GM15510 (cell line): ENCODE data around the gene CPE.

Experiments used
- POLR2A ChIP-seq: IDR thresholded peaks from 3 replicates; pipeline ENCODE4 v1.6.1; 2011; ENCODE audit warnings: borderline replicate concordance; ENCODE audit not compliant: insufficient read length; ENCODE audit errors: extremely low read depth

CPE gene

DNA sequence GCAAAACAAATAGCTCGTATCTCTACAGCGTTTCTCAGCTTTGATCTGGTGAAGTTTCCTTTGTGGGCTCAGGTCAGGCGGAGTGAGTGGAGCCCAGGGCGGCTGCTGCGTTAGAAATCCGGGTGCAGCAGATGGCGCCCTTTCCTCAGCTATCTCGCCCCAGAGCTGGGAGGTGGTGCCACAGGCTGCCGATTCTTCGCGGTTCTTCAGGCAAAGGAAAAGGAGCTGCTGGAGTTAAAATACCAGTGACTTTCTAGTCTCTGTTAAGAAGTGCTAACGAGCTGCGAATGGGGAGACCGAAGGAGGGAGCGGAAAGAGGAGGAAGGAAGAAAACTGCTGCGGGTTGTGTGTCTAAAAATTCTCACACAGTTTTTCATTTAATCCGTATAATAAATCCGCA, 114.6 kb downstream of the CPE start:
- no peak for TF ChIP-seq POLR2A

DNA sequence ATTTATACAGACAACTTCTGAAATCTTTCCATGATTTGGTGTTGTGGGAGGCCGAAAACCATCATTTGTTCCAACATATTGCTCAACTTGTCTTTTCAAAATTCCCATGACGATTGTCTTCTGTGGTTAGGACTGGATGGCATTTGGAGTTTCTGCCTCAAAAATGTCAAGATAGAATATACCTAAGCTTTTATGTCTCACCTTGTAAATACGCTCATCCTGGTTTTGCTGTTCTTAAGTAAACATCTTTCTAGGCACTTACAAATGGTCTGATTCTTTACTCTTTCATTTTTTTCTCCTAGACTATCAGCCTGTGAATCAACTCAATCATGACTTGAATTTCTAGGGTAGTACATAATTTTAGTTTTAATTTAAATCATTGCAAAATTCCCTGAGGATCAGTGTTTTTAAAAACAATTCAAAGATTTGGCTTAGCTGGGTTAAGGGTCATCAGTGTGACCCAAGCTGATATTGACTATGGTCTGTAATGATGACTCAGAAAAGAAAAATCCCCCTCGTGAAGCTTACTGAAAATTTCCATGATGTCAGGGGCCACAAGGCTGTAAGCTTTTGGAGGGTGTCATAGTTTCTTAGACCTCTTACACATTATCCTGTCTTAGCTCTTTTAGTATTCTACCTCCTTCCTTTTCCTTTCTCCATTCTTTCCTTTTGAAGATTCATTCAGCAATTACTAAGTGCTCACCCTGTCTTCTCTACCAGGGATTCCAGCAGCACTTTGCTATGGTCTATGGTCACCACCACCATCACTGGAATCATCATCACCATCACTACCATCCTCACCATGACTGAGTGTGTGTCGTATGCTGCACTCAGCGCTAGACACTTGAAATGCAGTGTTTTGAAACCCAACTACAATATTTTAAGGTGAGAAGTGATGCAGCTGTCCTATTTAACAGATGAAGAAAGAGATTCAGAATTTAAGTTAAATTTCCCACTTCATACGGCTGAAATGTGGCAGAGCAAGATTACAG, 124.4 kb downstream of the CPE start:
- no peak for TF ChIP-seq POLR2A

DNA sequence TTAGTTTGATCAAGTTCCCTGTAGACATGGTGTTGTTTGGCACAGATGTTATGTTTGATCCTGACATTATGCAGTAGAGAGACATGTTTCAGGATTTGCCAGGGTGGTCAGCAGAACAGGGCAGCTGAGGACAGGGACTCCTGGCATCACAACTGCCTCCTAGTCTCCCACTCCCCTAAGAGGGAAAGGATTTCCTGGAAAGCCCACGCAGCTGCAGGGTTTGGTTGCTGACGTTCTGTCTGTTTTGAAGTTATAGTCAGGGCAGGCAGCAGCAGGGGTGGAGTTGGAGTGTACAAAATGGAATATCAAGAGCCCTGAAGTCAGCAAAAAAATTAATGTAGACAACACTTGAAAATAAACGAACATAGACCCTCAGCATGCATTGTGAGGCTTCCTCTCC, 125.4 kb downstream of the CPE start:
- TF ChIP-seq POLR2A, result no peak

DNA sequence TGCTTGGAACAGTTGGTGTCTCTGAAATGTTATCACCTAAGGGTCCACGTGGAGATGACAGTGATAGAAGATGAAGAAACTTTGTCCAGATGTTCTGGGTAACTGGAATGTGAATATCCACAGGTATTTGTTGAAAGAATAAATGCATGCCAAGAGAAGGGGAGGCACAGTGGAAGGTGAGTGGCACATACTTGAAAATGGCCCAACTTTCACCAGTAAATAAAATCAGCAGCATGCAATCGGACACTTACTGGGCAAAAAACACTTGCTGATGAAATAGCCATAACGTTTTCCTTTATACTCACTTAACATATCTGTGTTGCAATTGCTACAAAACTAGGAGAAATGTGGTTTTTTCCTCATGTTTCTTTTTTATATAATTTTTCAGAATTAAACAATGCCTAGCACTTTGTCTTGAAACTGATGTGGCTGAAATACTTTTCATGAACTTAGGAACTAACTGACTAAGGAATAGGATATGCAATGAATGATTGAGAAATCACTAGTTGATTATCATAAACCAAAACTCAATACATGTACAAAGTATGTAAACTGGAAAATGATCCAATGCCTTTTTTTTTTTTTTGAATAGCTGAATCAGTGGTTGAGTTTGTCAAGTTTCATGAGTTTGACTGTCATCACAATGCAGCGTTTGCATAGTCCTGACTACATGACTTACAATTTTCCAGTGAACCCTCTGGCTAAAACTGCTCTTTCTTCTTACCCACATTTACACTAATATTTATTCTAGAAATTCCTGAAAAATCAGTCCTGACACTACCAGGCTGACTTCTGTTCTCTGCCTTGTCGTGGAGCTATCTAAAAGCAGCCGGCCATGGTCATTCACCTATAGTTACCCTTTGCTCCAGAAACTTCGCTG, 127.4 kb downstream of the CPE start:
- no peak for TF ChIP-seq POLR2A

DNA sequence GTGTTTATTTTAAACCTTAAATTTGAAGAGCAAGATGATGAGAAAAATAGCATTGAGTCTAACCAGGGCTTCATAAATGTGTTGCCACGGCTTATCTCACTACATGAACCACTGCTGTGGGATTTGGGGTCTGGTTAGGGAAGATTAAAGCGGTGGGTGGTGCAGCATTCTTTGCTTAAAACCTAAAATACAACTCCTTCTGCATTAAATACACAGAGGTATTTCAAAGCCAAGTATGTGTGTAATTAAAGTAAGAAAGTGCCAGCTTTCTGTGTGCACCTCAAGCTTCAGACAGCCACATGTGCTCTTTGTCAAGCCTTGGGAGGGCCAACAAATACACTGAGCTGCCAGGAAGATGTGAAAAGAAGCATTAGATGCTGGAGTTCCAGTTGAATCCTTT, 128.0 kb downstream of the CPE start:
- TF ChIP-seq POLR2A, result no peak

DNA sequence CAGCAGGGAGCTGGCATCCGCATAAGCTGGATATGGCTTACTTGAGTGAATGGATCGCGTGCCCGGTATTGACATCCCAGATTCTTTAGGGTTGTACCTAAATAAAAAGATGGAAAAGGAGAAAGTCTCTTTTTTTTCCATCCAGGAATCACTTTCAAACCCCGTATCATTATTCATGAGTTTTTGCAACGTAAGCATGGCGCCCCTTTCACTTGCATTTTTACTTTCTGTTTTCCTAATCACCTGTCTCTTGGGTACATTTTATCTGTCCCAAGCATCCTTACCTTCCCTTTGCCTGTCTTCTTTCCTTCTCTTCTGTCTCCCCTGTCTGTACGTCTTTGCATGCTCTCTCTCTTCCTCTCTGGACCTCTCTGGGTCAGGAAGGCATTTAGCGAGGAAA, 128.6 kb downstream of the CPE start:
- no peak for TF ChIP-seq POLR2A

DNA sequence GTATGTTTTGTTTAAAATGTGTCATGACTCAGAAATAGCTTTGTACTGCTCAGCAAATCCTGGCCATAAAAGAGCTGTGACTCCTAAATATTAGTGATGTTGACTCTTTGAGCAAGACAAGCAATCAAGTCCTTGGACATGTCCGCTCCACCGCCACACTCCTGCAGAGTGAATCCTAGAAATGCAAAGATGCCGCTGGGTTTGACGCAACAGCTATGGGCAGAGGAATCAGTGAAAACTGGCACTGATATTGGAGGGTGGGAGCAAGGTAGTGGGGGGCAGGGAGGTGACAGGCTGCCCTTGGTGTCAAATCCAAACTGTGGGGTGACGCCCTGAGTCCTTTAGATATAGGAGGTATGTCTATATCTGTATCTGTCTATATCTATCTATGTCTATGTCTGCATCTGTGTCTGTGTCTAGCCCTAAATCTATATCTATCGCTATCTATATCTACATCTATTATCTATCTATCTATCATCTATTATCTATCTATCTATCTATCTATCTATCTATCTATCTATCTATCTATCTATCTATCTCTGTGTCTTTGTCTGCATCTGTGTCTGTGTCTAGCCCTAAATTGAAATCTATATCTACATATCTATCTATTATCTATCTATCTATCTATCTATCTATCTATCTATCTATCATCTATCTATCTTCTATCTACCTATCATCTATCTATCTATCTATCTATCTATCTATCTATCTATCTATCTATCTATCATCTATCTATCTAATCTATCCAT, 129.7 kb downstream of the CPE start:
- no peak for TF ChIP-seq POLR2A

DNA sequence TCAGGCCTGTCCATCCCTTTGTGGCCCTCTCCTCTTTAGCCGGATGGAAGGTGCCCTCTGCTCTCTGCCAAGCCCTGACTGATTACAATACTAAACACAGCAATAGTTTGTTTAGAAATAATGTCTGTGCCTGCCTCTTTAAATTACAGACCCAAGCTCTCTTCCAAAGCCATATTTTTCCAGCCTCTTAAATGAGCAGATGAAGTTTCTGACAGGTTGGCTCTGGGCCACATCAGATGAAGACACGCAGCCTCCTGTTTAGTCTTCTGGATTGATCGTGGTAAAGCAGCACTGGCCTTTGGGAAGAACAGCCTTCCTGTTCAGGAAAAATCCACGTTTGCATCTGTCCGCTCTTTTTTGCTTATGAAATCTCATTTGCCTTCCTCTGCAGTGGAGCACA, 133.6 kb downstream of the CPE start:
- TF ChIP-seq POLR2A, result no peak

DNA sequence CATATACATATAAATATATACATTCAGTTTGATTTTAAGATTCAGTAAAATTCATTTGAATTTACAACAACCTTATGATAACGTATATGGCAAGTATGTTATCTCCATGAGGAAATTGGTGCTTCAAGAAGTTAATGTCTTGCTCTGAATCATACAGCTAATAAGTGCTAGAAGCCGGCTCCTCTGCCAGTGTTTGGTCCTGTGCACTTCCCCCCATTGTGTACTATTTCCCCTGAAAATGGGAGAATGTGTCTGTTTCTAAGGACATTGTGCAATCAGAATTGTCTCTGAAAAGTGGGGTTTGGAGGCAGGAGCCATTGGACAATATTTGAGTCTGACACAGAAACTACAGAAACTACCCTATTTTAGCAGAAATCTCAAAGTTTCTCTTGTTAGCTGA, 135.9 kb downstream of the CPE start:
- TF ChIP-seq POLR2A, result no peak

DNA sequence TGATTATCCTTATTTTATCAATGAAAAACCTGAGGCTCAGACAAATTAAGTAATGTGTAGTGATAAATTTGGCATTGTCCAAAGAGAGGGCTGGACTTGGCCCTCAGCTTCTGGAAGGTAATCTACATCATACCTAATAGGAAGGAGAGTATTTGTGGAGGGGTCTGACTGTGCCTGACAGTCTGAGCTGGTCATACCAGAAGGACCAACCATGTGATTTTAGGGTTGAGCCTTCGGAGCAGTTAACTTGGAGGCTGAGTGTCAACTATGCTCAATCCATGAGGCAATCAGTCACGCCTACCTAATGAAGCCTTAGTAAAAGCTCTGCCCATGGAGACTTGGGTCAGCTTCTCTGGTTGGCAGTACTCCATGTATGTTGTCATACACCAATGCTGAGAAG, 136.4 kb downstream of the CPE start:
- no peak for TF ChIP-seq POLR2A

DNA sequence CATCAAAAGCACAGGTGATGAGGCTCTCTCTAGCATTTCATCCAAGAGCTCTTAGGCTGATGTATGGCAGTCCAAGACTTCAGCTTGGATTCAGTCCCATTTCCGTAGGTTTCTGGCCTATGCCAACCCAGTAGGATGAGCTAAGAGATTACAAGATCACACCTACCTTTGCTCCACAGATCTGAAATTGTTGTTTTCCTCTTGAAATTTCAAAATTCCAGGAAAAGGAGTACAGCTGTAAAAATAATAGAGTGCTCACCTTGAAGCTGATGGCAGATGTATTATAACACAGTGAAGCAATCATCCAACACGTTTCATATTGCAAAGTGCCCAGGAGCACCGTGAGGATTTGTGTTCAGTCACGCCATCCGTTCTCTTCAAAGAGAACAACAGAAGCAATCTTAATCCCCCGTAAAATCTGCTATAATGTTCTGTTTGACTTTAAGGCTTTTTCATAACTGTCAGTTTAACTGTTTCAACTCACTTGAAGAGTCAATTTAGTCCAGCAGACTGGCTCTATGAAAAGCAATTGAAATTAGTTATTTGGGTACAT, 137.5 kb downstream of the CPE start:
- no peak for TF ChIP-seq POLR2A

DNA sequence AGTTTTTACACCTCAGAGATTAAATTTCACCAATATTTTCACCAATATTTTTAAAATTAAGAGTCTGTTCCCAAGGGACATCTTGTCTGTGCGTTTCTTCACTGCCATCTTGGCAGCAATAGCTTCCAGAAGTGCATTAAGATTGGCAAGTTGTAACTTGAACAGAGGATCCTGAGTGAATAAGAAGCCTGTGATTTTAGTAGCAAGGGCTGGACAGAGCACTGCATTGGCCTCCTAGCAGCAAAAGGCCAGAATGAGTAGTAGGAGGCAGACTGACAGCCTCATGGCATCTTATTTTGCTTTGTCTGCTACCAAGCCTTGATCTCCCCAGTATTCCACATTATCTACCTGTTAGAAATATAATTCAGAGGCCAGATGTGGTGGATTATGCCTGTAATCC, 138.4 kb downstream of the CPE start:
- TF ChIP-seq POLR2A, result no peak

DNA sequence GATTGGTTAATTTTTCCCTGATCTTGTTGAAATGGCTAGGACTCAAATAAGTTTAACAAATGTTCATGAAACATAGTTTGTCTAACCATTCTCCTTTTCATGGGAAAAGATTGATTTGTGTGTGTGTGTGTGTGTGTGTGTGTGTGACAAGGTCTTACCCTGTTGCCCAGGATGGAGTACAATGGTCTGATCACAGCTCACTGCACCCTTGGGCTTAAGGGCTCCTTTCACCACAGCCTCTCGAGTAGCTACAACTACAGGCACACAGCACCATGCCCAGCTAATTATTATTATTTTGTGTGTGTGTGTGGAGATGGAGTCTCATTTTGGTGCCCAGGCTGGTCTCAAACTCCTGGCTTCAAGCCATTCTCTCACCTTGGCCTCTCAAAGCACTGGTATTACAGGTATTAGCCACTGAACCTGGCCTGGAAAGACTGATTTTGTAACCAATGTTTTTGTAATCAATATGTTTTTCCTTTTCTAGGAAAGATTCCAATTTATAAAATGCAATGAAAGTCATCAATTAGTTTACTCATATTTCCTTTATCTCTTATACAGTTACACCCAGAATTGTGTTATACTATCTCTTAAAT, 139.3 kb downstream of the CPE start:
- TF ChIP-seq POLR2A, result no peak

DNA sequence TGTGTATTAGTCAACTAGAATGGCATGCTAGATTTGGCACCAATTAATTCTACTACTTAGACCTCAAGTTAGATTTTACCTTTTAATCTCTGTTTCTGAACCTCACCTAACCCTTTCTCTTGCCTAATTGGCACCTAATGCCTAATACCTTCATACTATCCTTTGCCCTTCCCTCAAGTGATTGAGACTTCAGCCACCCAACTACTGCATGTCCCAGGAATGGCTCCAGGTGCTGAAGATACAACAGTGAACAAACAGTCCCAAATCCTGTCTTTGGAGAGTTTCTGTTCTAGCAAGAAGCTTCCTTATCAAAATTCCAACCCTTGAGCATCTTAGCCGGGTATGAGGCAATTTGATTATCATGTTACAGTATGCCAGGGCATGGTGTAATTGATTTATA, 139.9 kb downstream of the CPE start:
- no peak for TF ChIP-seq POLR2A
